Liver (tissue), 9 donors: Measurements from ENCODE around the gene NPIPA1. TPM values are rescaled to one million over a fixed set of nuclear protein-coding genes. Genes with fewer than 3 reads are reported as not detected.
"Not testable (repeated sequence)": the region's sequence is repeated elsewhere in the genome, so short reads cannot be mapped to it uniquely, and the experiment has no call there.

Experiments used
- DNase-seq: peaks from one replicate; pipeline ENCODE4 v3.0.0-alpha.2; 2017; ENCODE audit warnings: low spot score
- H3K27ac ChIP-seq, 2 donors: one replicate each; pipeline ENCODE4 v1.7.0; 2013; ENCODE audit warnings: inconsistent platforms in 2 of 2, low read length in 2 of 2, control low read depth in 1 of 2, low read depth in 1 of 2, mild to moderate bottlenecking in 1 of 2
- H3K27me3 ChIP-seq, 4 donors: one replicate each; pipeline versions ENCODE4 v1.6.1 to v1.7.0; 2013; ENCODE audit warnings: low read length in 3 of 4, inconsistent platforms in 1 of 4, mild to moderate bottlenecking in 1 of 4, moderate library complexity in 1 of 4; ENCODE audit not compliant: control insufficient read depth in 4 of 4, insufficient read depth in 4 of 4
- H3K36me3 ChIP-seq, 4 donors: one replicate each; pipeline versions ENCODE4 v1.6.1 to v1.7.0; 2013; ENCODE audit warnings: low read length in 3 of 4, mild to moderate bottlenecking in 3 of 4, low read depth in 1 of 4, moderate library complexity in 1 of 4; ENCODE audit not compliant: control insufficient read depth in 4 of 4, insufficient read depth in 3 of 4
- H3K4me1 ChIP-seq, 4 donors: one replicate each; pipeline versions ENCODE4 v1.6.1 to v1.7.0; 2013; ENCODE audit warnings: low read length in 3 of 4, mild to moderate bottlenecking in 3 of 4, moderate library complexity in 1 of 4; ENCODE audit not compliant: control insufficient read depth in 4 of 4, insufficient read depth in 4 of 4
- H3K4me3 ChIP-seq, 3 donors: one replicate each; pipeline versions ENCODE4 v1.6.1 to v1.7.0; 2013; ENCODE audit warnings: low read length in 3 of 3, control low read depth in 1 of 3, low read depth in 1 of 3, mild to moderate bottlenecking in 1 of 3
- H3K9ac ChIP-seq, 2 donors: one replicate each; pipeline ENCODE4 v1.7.0; 2013; ENCODE audit warnings: low read length in 2 of 2, mild to moderate bottlenecking in 2 of 2, moderate library complexity in 2 of 2, control low read depth in 1 of 2, low read depth in 1 of 2
- H3K9me3 ChIP-seq, 4 donors: one replicate each; pipeline versions ENCODE4 v1.6.1 to v1.7.0; 2013; ENCODE audit warnings: low read length in 3 of 4; ENCODE audit not compliant: control insufficient read depth in 4 of 4
- HNF4A ChIP-seq, 2 donors: conservative IDR thresholded peaks; 2 replicates each; pipeline ENCODE4 v1.6.1; 2016; ENCODE audit warnings: antibody characterized with exemption in 2 of 2, mild to moderate bottlenecking in 2 of 2
- RAD21 ChIP-seq, 2 donors: IDR thresholded peaks; 2 replicates each; pipeline ENCODE4 v1.6.1; 2016; ENCODE audit warnings: antibody characterized with exemption in 2 of 2, mild to moderate bottlenecking in 2 of 2
- SP1 ChIP-seq: IDR thresholded peaks from 2 replicates; pipeline ENCODE4 v1.6.1; 2018; ENCODE audit warnings: antibody characterized with exemption, mild to moderate bottlenecking
- YY1 ChIP-seq: IDR thresholded peaks from 2 replicates; pipeline ENCODE4 v1.6.1; 2016; ENCODE audit warnings: antibody characterized with exemption, mild to moderate bottlenecking
- WGBS: extraction: QIAGEN DNeasy Blood & Tissue Kit; methylation state at CpG from one replicate; pipeline ENCODE4 v1.1.7; 2013; 5-methylcytosine and 5-hydroxymethylcytosine counted together
- polyA plus RNA-seq, 2 donors: library from polyadenylated mRNA; stranded (reverse) in 1 of 2; unstranded in 1 of 2; fragments of 200-250 nt in 1 of 2; fragments of >200 nt in 1 of 2; fragmentation: Nextera tagmentation in 1 of 2; extraction: Ambion mirVana in 1 of 2; gene quantifications; one replicate each; pipeline versions ENCODE4 v1.2.1 to v1.2.3, GENCODE V29; 2013 to 2015
- total RNA-seq, 2 donors: library from RNA; depleted of rRNA; stranded (reverse); fragments of >200 nt; gene quantifications; one replicate each; pipeline ENCODE4 v1.2.3, GENCODE V29; 2014
- donor health status: healthy.
- donor health status: healthy.
- donor health status: healthy.
- donor health status: healthy.
- donor health status: healthy.

Gene NPIPA1
- total and polyA plus RNA-seq, 4 donors, result 10.3 to 43.4 (median 18.7) TPM

- WGBS, result 65% methylated on average over 3 of the region's 3 CpGs
- not testable (repeated sequence) for H3K36me3 ChIP-seq, DNase-seq, H3K9me3 ChIP-seq, H3K27ac ChIP-seq, H3K9ac ChIP-seq, H3K4me3 ChIP-seq, H3K27me3 ChIP-seq, H3K4me1 ChIP-seq
- TF ChIP-seq HNF4A (conservative IDR thresholded peaks at IDR 0.05), result peak in 1 of 2 donors; percentile 7
These were observed 32.6 kb downstream of the NPIPA1 start for GRCh38 chr16:14969795-14970194.

GRCh38 chr16:14971621-14972228 lies 34.5 kb downstream of the NPIPA1 start:
- H3K27me3 ChIP-seq, H3K9ac ChIP-seq, H3K27ac ChIP-seq, H3K36me3 ChIP-seq, DNase-seq, H3K9me3 ChIP-seq, H3K4me3 ChIP-seq, H3K4me1 ChIP-seq: not testable (repeated sequence)
- WGBS, result 94% methylated on average over 12 of the region's 12 CpGs

DNA sequence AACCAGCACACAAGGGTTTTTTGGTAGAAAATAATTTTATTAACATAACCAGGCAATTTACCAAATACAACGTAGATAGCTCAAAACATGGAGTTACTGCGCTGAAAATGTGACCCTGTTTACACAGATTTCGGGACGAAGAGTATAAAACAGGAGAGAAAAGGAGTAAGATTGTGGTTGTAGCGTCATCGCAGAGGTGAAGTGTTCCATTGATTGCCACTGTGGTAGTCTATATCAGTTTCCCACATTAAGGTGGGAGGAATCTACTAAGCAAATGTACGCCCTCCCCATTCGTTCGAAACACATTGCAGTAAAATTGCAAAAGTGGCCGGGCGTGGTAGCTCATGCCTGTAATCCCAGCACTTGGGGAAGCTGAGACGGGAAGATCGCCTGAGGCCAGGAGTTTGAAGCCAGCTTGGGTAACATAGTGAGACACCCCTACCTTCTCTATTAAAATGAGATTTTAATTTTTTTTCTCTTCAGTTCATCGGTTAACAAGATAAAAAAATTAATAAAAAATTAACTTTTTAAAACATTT lies 36.6 kb downstream of the NPIPA1 start:
- H3K27ac ChIP-seq, H3K9ac ChIP-seq, H3K27me3 ChIP-seq, H3K36me3 ChIP-seq, DNase-seq, H3K4me3 ChIP-seq, H3K9me3 ChIP-seq: not testable (repeated sequence)
- H3K4me1 ChIP-seq, result peaks cover 2 to 23% (median 16%) of the 10 kb centered on the region in 4 donors
- WGBS, result 45% methylated on average over 13 of the region's 14 CpGs

- Histone ChIP-seq H3K4me3 (peak overlapping the region; percentile 64 to 79 (median 69)), H3K9ac (peak overlapping the region in 1 of 2 donors; percentile 63), H3K27ac (peak overlapping the region; percentile 86 to 94), H3K4me1 (peaks cover 5 to 28% (median 20%) of the 10 kb centered on the region in 4 donors)
- DNase-seq, result peak; percentile 76
- H3K36me3 ChIP-seq, H3K9me3 ChIP-seq, H3K27me3 ChIP-seq: not testable (repeated sequence)
- under 1% methylated on average over 7 of the region's 7 CpGs for WGBS
These were observed 37.0 kb downstream of the NPIPA1 start for GRCh38 chr16:14974331-14974655.

- H3K9ac ChIP-seq, result peak within 1 kb of the TSS; percentile 43 to 83
- peaks cover 2 to 33% (median 25%) of the 10 kb centered on the region in 4 donors for H3K4me1 ChIP-seq
- H3K27me3 ChIP-seq, H3K36me3 ChIP-seq, H3K9me3 ChIP-seq: not testable (repeated sequence)
- peak; percentile 95 for DNase-seq
- peak within 1 kb of the TSS; percentile 86 to 94 for H3K27ac ChIP-seq
- TF ChIP-seq RAD21 (IDR thresholded peaks at IDR 0.05) (peak in 1 of 2 donors; percentile 23), SP1 (peak; percentile 66), YY1 (peak; percentile 63)
- peak within 1 kb of the TSS; percentile 69 to 85 (median 79) for H3K4me3 ChIP-seq
- WGBS, result under 1% methylated on average over 74 of the region's 74 CpGs
These were observed 37.6 kb downstream of the NPIPA1 start, which contains the start of gene PDXDC1 for GRCh38 chr16:14974656-14975417. Gene PDXDC1 (plus strand): TSS chr16:14975026. CDS start chr16:14975200, 174 bp downstream.
